ENCODE data around the gene KRT86. TPM values are rescaled to one million over a fixed set of nuclear protein-coding genes. Genes with fewer than 3 reads are reported as not detected.
"Not testable (repeated sequence)": the region's sequence is repeated elsewhere in the genome, so short reads cannot be mapped to it uniquely, and the experiment has no call there.

The KRT86 gene
- total RNA-seq, 1 donor from 2014 or later = not detected

DNA sequence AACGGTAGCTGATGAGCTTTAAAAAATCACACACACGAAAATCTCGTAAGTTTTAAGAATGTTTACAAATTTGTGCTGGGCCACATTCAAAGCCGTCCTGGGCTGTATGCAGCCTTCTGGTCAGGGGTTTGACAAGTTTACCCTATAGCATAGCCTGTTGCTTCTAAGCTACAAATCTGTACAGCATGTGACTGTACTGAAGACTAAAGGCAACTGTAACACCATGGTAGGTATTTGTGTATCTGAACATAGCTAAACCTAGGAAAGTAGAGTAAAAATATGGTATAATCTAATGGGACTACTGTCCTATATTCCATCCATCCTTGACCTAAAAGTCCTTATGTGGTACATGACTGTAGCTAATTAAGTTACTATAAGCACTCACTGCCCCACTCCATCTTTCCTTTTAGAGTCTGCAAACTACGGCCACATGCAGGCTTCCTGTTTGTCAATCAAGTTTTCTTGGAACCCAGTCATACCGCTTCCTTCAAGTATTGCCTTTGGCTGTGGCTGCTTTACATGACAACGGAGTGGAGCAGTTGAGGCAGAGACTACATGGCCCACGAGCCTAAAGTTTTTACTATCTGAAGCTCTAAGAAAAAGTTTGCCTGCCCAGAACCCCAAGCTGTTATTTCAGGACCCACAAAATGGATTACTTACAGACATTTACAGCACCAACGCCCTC is 22.9 kb upstream of the KRT86 start:
- DNase-seq (ENCODE audit: low spot score) = no peak

- DNase-seq (ENCODE audit: low spot score) = not testable (repeated sequence)
Measured at GRCh38 chr12:52252175-52252615, 22.2 kb upstream of the KRT86 start.

GRCh38 chr12:52252728-52253343 is 21.6 kb upstream of the KRT86 start:
- no peak for DNase-seq (ENCODE audit: low spot score)

GRCh38 chr12:52253391-52254179 is 20.9 kb upstream of the KRT86 start:
- DNase-seq (ENCODE audit: low spot score) = no peak

DNA sequence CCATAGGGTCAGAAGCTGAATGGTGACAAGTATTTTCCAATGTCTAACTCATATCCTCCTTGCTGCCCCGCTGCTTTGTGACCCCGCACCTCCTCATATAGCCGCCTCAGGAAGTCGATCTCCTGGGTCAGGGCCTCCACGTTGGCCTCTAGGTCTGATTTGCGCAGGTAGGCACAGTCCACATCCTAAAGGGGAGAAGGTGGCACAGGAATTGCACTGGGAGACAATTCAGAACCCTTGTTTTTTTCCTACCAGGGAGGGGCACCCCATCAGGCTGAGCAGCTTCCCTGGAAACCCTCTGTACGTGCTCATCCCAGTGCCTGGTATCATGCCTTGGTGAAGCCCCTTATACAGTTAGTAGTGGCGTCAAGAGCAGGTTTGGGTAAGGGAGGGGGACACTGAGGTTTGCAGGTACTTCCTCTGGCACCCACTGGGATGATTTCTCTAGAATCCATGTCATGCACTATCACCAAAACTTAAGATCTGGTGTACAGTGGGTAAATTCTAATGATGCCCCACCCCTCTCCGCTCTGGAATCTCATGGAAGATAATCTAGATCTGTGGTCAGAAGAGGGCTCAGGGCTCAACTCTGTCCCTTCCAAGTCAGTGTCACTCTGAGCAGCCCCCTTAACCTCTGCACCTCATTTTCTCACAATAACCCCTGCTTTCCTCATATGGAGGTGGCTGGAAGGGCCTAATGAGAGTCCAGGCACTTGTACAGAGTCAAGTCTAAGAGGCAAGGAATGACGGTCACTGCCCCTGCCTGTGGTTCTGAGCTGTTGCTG is 20.1 kb upstream of the KRT86 start:
- no peak for DNase-seq (ENCODE audit: low spot score)

GRCh38 chr12:52254965-52255751 is 19.3 kb upstream of the KRT86 start:
- no peak for DNase-seq (ENCODE audit: low spot score)

- DNase-seq (ENCODE audit: low spot score) = no peak
Measured at GRCh38 chr12:52255926-52256583, 18.4 kb upstream of the KRT86 start.

DNA sequence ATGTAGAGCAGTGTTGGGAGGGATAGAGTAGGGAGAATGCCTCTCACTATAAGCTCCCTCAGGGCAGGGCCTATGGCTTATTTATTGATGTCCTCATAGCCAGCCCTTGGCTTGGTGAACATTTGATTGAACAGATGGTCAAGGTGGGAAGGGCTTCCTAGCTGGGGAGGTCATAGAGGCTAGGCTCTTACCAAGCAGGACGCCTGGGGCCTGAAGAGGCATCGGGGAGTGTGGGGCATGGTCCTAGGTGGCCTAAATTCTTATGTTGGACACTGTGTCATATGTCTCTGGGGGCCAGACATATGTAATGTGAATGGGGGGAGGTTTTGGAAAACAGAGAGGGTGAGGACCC is 17.9 kb upstream of the KRT86 start:
- no peak for DNase-seq (ENCODE audit: low spot score)

- no peak for DNase-seq (ENCODE audit: low spot score)
Measured at GRCh38 chr12:52257074-52257551, 17.3 kb upstream of the KRT86 start.

- DNase-seq (ENCODE audit: low spot score) = not testable (repeated sequence)
Measured at GRCh38 chr12:52257922-52258321, 16.5 kb upstream of the KRT86 start.

GRCh38 chr12:52258335-52258901 is 16.0 kb upstream of the KRT86 start:
- DNase-seq (ENCODE audit: low spot score) = peak; percentile 36

DNA sequence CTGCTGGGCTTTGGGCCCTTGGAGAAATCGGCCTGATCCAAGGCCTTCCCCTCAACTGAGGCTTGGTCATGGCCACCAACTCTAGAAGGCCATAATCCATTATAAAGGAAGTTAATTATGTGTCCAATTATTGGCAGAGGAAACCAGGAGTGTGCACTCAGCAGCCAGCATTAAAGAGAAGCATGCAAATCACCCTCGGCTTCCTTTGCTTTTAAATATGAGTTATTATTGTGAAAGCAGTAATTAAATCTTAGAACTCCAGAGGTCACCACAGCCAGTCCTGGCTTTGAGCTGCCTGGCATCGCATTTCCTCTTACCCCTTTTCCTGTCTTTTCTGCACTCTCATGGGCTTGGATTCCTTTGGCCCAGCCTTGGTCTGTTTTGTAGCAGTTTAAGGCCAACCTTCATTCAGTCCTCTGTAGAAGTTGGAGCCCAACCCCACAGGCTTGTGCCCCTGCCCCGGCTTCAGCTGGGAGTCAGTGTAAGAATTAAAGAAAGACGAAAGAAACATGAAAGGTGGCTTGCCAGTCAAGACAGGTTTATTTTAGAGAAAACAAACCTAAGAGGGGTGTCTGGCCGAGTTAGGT is 14.7 kb upstream of the KRT86 start:
- DNase-seq (ENCODE audit: low spot score) = no peak

- DNase-seq (ENCODE audit: low spot score) = no peak
Measured at GRCh38 chr12:52260361-52261207, 13.9 kb upstream of the KRT86 start.

GRCh38 chr12:52261208-52261484 is 13.3 kb upstream of the KRT86 start:
- no peak for DNase-seq (ENCODE audit: low spot score)

GRCh38 chr12:52262286-52262685 is 12.2 kb upstream of the KRT86 start:
- no peak for DNase-seq (ENCODE audit: low spot score)

- DNase-seq (ENCODE audit: low spot score) = no peak
Measured at GRCh38 chr12:52263761-52264434, 10.5 kb upstream of the KRT86 start.

GRCh38 chr12:52264435-52264825 is 10.0 kb upstream of the KRT86 start:
- DNase-seq (ENCODE audit: low spot score) = no peak

GRCh38 chr12:52266514-52266913 is 7.9 kb upstream of the KRT86 start:
- no peak for DNase-seq (ENCODE audit: low spot score)

Measured in umbilical cord (tissue), 2 donors.